Amniotic epithelial cell (primary cell): ENCODE measurements around the gene TEX22.

Experiments used
- DNase-seq: peaks from one replicate; pipeline ENCODE4 v3.0.0-alpha.2; 2010; ENCODE audit warnings: low read depth

Gene TEX22

DNA sequence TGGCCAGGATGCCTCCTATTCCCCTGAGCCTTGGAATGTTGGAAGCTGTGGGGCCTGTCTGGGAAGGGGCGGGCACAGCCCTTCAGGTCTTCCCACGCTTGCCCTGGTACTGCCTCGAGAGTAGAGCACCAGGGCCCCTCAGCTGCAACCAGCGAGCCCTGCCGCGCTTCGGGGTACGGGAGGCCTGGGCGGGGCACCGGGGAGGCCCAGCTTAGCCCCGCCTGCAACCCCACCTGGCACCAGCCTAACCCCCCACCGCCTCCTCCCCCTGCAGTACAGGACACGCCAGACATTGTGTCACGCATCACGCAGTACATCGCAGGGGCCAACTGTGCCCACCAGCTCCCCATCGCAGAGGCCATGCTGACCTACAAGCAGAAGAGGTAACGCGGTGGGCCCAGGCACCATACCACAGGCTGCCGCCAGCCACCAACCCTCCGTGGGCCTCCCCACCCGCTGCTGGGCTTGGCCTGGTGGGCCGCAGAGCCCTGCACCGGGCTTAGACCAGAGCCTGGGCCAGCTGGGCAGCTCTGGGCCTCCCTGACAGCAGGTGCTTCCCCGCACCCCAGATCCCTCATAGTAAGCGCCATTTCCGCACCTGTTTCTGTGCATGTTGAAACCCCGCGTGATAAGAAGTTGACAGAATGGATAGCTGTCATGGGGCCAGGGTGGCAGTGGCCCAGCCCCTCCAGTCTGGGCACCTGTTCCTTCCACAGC is 13.6 kb upstream of the TEX22 start:
- DNase-seq, result no peak

DNA sequence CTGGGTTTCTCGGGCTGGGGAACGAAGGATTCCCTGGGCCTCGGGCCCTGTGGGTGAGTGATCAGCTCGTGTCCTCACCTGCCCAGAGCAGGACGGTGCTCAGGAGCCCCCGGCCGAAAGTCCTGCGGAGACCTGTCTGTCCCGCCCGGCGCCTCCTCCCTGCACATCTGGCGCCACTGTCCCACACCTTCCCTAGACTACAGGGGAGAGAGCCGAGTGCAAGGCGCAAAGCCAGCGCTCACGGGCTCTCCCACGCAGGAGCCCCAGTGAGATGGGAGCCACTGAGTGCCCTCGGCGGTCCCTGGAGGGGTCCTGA is 13.1 kb upstream of the TEX22 start:
- DNase-seq, result no peak

DNA sequence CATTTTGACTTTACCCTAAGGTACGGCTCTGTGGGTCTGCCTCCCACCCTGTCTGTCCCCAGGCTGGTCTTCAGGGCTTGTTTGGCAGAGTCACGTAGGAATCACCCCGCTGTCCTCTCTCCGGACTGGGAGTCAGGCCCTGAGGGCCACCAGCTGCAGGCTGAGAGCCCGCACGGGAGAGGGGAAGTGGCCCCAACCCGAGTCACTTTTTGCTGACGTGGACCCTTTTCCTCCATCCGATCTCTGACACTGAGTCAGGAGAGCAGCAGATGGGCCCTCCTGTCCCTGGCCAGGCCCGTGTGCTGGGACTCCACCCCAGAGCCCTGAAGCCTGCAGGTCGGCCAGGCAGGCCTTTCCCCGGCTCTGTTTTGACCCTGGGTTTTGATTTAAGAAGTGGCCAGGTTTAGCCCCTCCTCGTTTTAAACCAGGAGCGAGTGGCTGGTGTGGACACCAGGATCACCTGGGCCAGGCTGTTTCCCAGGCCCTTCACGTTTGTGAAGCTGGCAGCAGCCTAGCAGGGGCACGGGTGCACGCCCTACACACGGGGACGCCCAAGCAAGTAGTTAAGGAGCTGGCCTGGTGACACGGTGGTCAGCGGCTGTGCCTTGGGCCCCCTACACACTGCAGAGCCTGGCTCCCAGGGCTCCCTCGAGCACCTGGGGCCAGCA is 12.5 kb upstream of the TEX22 start:
- no peak for DNase-seq

DNA sequence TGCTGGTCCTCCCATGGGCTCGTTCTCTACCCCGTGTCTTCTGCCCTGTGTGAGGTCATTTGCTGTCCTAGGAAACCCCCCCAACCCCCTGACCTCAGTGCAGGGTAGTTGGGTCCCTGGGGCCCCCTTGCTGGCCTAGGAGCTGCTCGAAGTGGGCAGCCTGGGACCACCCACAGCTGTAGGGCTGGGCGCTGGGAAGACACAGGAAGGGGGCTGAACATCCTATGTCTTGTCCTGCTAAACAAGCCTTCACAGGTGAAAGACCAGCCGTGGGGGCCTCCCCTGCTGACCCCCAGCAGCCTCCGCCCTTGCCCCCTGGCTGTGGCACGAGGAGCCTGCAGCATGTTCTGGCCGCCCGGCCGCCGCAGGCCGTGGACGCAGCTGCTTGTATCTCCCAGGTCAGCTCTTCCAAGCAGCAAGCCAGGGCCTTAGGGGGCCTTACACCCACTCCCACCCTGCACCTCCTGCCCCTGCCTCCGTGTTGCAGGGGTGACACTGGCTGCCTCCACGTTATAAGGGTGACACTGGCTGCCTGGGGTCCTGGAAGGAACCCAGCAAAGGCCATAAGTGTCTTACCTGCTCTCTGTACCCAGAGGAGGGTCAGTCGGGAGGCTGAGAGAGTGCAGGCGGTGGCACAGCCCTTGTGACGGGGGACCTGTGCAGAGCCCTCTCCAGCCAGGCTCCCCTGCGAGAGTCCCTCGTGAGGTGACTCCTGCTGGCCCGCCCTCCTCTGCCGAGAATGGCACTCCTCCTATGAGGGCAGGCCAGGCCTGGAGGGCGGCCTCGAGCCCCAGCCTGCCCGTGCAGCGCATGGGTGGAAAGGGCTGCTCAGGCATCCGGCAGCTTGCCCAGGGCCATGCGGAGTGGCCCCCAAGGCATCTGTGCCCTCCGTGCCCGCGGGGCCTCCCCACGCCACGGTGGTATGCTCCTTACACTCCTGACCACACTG is 11.5 kb upstream of the TEX22 start:
- DNase-seq, result no peak

DNA sequence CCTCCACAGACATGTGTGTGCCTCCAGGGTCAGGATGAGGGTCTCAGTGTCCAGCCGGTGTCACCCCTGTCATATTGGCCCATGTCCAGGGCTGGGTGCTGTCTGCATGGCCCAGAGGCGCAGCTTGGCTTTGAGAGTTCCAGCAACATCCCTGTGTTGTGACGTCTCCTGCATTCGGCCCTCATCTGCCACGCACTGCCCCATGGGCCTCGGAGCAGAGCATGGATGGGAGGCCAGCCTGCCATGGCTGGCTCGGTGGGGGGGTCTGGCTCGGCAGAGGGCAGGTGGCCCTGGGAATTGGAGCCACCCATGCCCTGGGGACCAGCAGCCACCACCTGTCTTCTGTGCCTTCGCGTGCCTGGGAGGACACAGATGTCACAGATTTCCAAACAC is 10.8 kb upstream of the TEX22 start:
- DNase-seq, result no peak

DNA sequence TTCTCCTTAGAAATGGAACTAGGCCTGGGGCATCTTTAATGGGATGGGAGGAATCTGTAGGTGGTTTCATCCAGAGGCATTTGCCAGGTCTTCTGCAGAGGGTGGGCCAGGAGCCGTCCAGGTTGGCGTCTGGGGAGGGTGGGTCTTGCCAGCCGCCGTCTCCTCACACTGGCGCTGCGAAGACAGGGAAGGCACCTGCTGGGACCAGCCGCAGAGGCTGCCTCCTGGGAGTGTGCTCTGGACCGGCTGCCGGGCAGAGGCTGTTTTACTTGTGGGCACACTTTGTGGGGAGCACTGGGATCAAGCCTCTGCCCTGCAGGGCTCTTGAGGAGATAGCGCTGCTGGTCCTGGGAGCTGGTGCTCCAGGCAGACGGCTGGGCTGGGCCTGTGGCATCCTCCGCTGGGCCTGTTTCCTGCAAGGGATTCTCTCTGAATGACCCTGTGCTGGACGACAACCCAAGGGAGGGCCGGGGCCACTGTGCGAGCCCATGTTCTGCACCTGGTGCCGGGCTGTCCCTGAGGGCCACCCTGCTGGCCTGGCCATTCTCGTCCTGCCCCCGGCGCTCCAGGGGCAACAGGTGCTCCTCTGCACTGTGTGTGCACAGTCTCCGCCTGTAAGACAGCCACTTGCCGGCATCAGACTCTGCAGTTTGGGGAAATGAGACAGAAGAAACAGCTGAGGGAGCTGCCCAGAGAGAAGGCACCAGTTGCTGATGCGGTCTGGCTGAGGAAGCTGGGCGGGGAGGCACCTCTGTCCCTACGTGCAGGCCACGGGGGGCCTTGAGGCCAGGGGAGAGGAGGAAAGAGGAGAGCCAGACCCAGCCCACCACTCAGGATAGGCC is 10.0 kb upstream of the TEX22 start:
- DNase-seq, result no peak

DNA sequence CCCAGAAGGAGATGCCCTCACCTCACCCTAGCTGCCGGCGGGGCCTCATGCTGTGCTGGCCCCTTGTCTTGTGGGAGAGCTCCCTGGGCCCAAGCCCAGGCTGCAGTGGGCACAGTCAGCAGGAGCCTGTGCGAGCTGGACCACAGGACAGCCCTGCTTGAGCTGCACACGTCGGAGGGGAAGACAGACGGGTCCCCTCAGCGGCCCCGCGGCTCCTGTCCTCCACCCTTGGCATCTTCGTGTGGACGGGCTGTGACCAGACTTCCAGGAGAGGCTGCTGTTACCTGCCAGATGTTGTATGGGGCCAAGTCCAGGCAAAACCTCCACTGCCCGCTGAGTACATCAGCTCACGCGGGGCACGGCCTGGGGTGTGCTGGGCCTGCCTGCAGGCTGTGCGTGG is 9.4 kb upstream of the TEX22 start:
- DNase-seq, result no peak

DNA sequence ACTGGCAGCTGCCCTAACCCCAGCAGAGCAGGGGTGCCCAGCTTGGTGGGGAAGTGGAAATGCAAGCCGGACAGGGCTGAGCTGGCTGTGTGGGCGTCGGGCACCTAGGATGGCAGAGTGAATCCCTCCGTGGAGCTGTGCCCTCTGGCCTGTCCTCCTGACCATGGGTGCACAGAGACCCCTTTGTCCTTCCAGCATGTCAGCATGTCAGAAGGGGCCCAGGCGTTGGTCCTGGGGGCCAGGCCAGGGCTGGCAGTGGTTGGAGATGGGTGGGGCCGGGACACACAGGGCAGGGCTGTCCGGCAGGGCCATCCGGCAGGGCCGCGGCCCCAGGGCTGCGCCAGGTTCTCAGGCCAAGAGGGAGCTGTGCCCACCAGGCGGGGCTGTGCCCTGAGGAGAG is 8.8 kb upstream of the TEX22 start:
- DNase-seq, result no peak

DNA sequence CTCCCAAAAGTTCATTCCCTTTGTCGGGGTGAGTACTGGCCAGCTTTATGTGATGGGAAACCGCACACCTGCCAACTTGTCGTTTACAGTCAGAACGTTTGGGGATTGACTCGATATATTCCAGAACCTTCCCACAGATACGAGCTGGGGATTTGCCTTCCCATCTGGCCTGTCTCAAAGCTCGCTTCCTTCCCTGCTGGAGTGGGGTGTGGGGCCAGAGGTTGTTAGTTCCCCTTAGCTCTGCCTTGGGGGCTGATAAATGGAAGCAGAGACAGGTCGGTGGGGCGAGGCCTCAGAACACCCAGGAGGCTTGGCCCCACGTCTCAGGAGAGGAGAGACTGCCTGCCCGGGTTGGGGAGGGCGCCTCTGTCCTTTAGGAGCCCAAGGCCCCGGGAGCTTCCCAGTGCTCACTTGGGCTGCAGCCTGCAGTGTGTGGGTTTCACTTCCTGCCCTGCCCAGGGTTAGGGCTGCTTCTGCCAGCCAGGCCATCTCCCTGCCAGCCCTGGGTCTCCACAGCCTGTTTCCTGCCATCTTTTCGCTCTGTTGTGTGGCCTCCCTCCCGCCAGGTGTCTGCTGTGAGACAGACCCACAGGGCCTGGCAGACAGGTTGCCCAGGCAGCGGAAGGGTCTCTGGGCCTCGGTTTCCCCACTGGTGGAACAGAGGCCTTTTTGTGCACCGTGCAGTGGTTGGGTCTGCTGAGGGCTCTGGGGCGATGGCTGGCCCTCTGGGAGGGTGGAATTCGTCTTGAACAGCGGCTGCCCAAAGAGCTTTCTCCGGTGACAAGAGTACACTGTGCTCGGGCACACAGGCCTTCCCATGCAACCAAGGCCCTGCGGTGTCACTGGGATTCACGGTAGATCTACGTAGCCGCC is 8.1 kb upstream of the TEX22 start:
- DNase-seq, result peak; percentile 11

DNA sequence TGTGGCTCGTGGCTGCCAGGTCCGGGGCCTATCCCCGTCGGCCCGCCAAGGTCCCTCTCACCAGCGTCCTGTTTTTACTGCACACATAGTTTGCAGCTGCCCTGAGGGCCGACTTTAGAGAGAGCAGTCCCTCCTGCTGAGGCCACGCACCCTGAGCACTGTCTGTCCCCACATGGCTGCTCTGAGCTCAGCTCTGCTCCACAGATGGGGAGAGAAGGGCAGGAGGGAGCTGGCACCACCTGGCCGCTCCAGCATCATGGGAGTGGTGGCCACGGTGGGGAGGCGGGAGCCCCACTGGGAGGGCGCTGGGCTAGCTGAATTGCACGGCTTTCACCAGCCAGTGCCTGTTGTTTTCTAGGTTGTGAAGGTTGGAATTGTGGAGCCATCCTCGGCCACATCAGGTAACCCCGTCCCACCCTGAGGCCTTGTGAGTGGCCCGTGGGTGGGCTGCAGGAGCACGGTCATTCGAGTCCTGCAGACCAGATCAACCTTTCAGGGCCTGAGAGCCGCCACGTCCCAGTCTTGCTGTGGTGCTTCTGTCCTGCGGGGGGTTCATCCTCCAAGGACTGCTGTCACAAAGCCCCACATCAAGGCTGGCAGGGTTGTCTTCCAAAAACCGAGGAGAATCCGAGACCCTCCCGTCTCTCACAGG is 7.4 kb upstream of the TEX22 start:
- no peak for DNase-seq

DNA sequence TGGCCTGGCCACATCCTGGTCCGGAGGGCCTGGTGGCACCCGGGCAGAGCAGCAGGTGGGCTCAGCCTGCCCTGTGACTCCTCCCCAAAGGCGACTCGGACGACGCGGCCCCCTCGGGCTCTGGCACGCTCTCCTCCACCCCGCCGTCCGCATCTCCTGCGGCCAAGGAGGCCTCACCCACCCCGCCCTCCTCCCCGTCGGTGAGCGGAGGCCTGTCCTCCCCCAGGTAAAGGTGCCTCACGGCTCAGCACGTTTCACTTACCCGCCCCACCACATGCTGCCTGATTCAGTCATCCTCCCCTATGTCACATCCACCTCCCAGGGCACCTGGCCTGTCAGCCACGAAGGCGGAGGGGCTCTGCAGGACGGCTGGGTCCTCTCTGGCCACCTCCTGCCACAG is 6.8 kb upstream of the TEX22 start:
- no peak for DNase-seq

DNA sequence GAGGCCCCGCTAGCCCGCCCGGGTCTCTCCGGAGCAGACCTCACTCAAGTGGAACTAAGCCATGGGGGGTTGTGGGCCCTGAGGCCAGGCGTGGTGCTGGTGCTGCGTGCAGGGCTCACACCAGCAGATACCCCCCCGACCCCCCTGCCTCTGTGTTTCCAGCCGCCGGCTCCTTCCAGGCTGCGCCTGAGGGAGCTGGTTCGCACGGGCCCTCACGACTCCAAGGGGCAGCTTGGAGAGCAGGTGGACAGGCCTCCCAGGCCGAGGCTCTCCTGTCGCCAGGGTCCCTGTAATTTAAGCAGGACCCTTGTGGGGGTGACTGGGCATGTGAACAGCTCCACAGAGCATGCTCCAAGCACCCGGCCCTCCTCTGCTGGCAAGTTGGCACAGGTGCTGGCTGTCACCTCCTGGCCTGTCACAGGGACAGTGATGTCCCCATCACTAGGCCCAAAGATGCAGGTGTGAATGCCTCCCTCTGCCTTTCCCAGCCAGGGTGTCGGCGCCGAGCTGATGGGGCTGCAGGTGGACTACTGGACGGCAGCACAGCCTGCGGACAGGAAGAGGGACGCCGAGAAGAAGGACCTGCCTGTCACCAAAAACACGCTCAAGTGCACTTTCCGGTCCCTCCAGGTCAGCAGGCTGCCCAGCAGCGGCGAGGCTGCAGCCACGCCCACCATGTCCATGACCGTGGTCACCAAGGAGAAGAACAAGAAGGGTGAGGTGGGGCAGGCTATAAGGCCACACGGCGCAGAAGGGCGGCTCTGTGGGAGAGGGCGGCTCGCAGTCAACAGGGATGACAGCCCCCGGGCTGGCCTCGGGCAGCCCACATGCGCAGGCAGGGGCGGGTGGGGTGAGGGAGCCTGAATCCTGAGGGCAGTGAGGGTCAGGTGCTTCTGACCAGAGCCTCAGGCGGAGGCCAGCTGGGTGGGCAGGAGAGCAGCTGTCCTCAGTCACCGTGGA is 5.9 kb upstream of the TEX22 start:
- DNase-seq, result no peak

DNA sequence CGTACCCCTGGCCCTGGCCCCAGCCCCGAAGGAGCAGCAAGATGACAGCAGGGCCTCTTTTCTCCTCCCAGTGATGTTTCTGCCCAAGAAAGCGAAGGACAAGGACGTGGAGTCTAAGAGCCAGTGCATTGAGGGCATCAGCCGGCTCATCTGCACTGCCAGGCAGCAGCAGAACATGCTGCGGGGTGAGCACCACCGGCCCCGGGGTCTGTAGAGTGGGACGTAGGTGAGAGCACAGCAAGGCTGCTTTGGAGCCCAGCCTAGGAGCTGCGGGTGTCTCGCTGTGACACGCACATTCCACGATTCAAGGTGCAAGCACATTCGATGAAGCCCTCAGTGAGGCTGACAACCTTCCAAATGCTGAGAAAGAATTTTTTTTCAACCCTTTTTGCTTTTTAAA is 5.2 kb upstream of the TEX22 start:
- DNase-seq, result no peak

DNA sequence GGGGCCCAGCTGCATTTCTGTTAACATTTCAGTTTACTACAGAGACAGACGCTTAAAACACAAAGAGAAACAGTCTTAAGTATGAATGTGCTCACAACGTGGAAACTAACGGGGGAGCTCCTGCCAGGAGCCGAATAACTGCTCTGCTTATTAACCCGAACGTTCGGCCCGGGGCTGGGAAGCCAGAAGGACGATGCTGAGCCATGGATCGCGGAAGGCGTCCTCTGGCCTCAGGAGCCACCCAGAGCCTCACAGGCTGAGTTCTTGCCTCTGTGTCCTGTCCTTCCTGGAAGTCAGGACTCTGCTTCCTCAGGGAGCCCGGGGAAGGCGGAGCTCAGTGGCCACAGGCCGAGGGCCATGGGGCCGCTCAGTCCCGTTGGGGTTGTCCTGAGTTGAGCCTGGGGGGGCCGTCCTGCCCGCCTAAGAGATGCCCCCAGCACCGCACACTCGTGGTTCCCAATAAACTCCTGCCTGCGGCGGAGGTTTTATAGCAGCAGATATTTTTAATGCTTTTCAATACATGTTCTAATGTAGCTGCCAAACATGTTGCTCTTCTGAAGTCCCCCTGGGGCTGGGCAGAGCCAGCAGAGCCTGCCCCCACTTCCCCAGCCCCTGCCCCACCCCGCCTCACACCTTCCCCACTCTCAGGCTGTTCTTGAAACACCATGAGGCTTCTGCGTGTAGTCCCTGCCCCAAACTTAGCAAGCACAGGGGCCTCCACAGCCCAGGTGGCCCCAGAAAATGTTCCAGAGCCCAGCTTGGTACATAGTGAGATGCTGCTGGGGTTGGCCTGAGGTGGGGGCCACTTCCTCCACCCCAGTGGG is 3.4 kb upstream of the TEX22 start:
- DNase-seq, result no peak

DNA sequence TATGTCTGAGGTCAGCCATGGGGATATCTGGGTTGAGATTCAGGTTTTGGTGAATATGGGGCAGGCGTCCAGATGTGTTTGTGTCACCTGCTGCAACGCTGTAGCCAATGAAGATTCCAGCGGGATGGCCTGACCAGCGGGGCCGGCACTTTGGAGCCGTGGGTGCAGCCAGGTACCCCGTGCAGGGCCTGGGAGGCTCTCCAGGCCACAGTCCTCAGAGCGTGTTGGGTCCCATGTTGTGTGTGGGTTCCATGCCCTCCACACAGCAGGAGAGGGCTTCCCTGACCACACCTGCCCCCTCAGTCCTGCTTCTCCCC is 2.8 kb upstream of the TEX22 start:
- DNase-seq, result no peak

DNA sequence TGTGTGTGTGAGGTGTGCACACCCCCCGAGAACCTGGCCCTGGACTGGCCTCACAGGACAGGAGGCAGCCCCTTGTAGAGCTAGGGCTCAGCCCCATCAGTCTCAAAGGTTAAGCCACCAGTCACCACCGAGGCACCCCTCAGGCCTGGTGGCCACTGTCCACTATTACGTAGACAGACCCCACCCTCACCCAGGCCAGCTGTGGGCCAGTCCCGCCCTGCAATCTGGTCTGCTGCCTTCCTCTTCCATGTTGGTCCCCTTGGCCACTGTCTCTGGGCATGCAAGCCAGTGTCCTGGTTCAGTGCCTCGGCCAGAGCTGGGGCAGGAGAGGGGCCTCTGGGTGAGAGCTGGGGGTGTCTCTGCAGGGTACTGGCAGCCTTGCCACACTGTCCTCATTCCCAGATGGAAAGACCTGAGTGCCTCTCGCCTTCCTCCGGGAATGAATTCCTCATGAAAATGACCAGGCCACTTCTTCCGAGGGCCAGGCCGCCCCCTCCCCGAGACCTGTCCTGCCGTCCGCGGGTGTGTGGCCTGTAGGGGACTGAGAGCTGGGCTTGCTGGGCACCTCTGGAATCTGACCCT is 897 bp upstream of the TEX22 start:
- no peak for DNase-seq

DNA sequence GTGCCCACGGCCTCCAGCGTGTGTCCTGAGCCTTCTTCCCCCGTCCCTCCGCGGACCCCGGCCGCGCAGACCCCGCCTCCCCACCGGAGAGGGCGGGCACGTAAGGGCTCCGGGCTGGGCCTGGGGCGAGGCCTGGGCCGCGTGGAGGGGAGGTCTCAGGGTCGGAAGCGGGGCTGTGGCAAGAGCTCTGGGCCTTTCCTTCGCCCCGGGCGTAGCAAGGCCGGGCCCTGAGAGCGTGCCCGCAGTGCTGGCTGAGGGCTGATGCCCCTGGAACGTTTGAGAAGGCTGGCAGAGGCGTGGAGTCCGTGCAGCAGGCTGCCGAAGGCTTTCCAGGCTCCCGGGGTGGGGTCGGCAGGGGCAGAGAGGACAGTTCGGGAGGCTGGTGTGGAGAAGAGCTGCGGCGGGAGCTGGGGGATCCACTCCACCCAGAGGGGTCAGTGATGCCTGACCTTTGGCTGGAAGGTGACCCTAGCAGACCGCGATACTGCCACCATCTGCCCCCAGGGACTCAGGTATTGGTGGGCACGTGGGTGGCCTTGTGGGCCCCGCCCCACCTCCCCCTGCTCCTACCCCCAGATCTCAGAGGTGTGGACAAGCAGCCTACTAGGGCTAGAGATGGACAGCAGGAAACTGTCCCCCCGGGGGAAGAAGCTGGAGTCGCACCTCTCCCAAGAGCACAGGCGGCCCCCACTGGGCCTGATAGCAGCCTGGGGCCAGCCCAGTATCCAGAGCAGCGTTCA is 558 bp downstream of the TEX22 start:
- peak; percentile 21 for DNase-seq

DNA sequence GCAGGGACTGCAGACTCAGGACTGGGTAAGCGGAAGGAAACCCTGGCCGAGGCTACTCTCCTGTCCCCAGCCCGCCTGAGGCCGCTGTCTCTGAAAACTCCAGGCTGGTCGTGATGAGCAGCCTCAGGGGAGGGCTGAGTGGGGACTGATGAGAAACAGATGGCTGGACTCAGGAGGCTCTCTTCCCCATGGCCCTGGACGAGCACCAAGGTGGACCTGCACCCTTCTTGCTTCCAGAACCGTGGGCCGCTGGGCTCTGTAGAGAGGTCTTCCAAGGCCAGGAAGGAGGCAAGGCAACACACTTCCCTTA is 1.1 kb downstream of the TEX22 start:
- DNase-seq, result no peak
